Transverse colon (tissue), 4 donors: ENCODE data around the gene KRT12. TPM values are rescaled to one million over a fixed set of nuclear protein-coding genes. Genes with fewer than 3 reads are reported as not detected.

ENCODE experiments used
- DNase-seq: peaks from one replicate; pipeline ENCODE4 v3.0.0-alpha.2; 2019
- H3K27ac ChIP-seq, 4 donors: fragments of 200-600 bp; sonication (generic); 2 replicates each; pipeline ENCODE4 v1.5.1; 2016 to 2018; ENCODE audit warnings: inconsistent platforms in 4 of 4
- H3K27me3 ChIP-seq: fragments of 200-600 bp; sonication (generic); 2 replicates; pipeline ENCODE4 v1.5.1; 2017; ENCODE audit warnings: inconsistent platforms
- H3K36me3 ChIP-seq, 4 donors: fragments of 200-600 bp; sonication (generic); 2 replicates each; pipeline ENCODE4 v1.5.1; 2017 to 2019; ENCODE audit warnings: inconsistent platforms in 4 of 4
- H3K4me1 ChIP-seq, 4 donors: fragments of 200-600 bp; sonication (generic); 2 replicates each; pipeline ENCODE4 v1.5.1; 2017 to 2020; ENCODE audit warnings: inconsistent platforms in 4 of 4
- H3K4me3 ChIP-seq, 4 donors: fragments of 200-600 bp; sonication (generic); 1 replicate in 1 of 4; 2 replicates in 3 of 4; pipeline versions ENCODE4 v1.5.1 to v1.6.1; 2017 to 2019; ENCODE audit warnings: inconsistent platforms in 4 of 4
- H3K9me3 ChIP-seq, 2 donors: fragments of 200-600 bp; sonication (generic); 2 replicates each; pipeline ENCODE4 v1.5.1; 2017 to 2019; ENCODE audit warnings: inconsistent platforms in 2 of 2
- CTCF ChIP-seq, 5 experiments: fragments of 200-600 bp in 3 of 5; fragments of 450-650 bp in 2 of 5; sonication (generic) in 3 of 5; IDR thresholded peaks; 1 replicate in 2 of 5; 2 replicates in 3 of 5; pipeline ENCODE4 v1.5.1; 2016 to 2017; ENCODE audit warnings: antibody characterized with exemption in 5 of 5, inconsistent platforms in 3 of 5, mild to moderate bottlenecking in 2 of 5, moderate library complexity in 1 of 5
- EP300 ChIP-seq: sonication (generic); formaldehyde crosslinking; IDR thresholded peaks from one replicate; pipeline ENCODE4 v1.6.1; 2017; ENCODE audit warnings: antibody characterized with exemption, low read depth
- POLR2A ChIP-seq: fragments of 450-650 bp; IDR thresholded peaks from one replicate; pipeline ENCODE4 v1.6.1; 2016; ENCODE audit warnings: antibody characterized with exemption, mild to moderate bottlenecking, moderate library complexity
- POLR2AphosphoS5 ChIP-seq, 3 donors: sonication (generic); formaldehyde crosslinking; IDR thresholded peaks; one replicate each; pipeline ENCODE4 v1.6.1; 2016; ENCODE audit warnings: antibody characterized with exemption in 3 of 3
- WGBS, 2 donors: methylation state at CpG; one replicate each; pipeline ENCODE4 v1.1.5; 2018; ENCODE audit warnings: low coverage in 1 of 2; 5-methylcytosine and 5-hydroxymethylcytosine counted together
- in situ Hi-C, 4 donors: fragments of 200-750 bp; cut with MboI; loops; one replicate each; pipeline versions ENCODE4 v1.15.0 to v1.15.1; 2017; ENCODE audit warnings: low sequenced_read_pairs in 3 of 4, low pct_ligation_motif_present in 1 of 4, low pct_unique_long_range_greater_than_20kb in 1 of 4
- intact Hi-C: fragments of 100-400 bp; cut with DNase I; formaldehyde crosslinking; loops from one replicate; pipeline ENCODE4 v1.15.1; 2023; ENCODE audit warnings: low total_unique reads
- total RNA-seq, 4 donors: library from RNA; depleted of rRNA; stranded (reverse); fragments of >200 nt; gene quantifications; one replicate each; pipeline ENCODE4 v1.1.0, GENCODE V29; 2016

The KRT12 gene
- total RNA-seq, 4 donors from 2014 or later = 0.40 to 20.0 (median 3.8) TPM; not detected in 1

GRCh38 chr17:40909351-40909750 lies 42.3 kb upstream of the KRT12 start:
- 0% methylated on average over 2 to 5 of the region's 5 CpGs for WGBS, 2 donors
- DNase-seq = peak; percentile 86
- H3K27ac ChIP-seq = peak overlapping the region; percentile 21 to 49 (median 37)
- H3K4me3 ChIP-seq = no peak overlapping the region
- H3K9me3 ChIP-seq = no peaks in the 10 kb centered on the region
- H3K27me3 ChIP-seq = no peaks in the 10 kb centered on the region
- TF ChIP-seq EP300 (no peak), POLR2A (no peak), POLR2AphosphoS5 (IDR thresholded peaks at IDR 0.05) (peak in 1 of 3 donors; percentile 26), CTCF (IDR thresholded peaks at IDR 0.05) (peak; percentile 61 to 91 (median 75))
- intact Hi-C loops (loop anchor here (10.0 kb wide), 1 partner anchor 755 kb away; no protein-coding TSS in a partner anchor), in situ Hi-C loops (loop anchor here (10.0 to 25.0 kb wide), 5 partner anchors 628 to 755 kb away; partner anchors contain the start of gene KRT19 (in 1 of the 4))
- peaks cover 9 to 24% (median 9%) of the 10 kb centered on the region in 4 donors for H3K4me1 ChIP-seq
- no peaks in the 10 kb centered on the region for H3K36me3 ChIP-seq

GRCh38 chr17:40906613-40907012 lies 39.6 kb upstream of the KRT12 start:
- intact Hi-C loops (loop anchor here (10.0 kb wide), 1 partner anchor 758 kb away; no protein-coding TSS in a partner anchor), in situ Hi-C loops (loop anchor here (10.0 to 25.0 kb wide), 5 partner anchors 631 to 758 kb away; partner anchors contain the start of gene KRT19 (in 1 of the 4))
- 90 to 92% methylated on average over 4 of the region's 4 CpGs for WGBS, 2 donors

GRCh38 chr17:40905370-40905769 lies 38.3 kb upstream of the KRT12 start:
- no peaks in the 10 kb centered on the region for H3K36me3 ChIP-seq
- TF ChIP-seq CTCF (IDR thresholded peaks at IDR 0.05) = no peak
- no peak for TF ChIP-seq POLR2A
- TF ChIP-seq EP300 = no peak
- 89 to 100% methylated on average over 2 to 5 of the region's 5 CpGs for WGBS, 2 donors
- H3K9me3 ChIP-seq = no peaks in the 10 kb centered on the region
- DNase-seq = no peak
- H3K27me3 ChIP-seq = no peaks in the 10 kb centered on the region
- peaks cover 9 to 37% (median 32%) of the 10 kb centered on the region in 4 donors for H3K4me1 ChIP-seq
- peak overlapping the region in 3 of 4 donors; percentile 84 to 90 (median 86) for H3K27ac ChIP-seq
- intact Hi-C loops (loop anchor here (10.0 kb wide), 1 partner anchor 759 kb away; no protein-coding TSS in a partner anchor), in situ Hi-C loops (loop anchor here (10.0 to 25.0 kb wide), 5 partner anchors 632 to 759 kb away; partner anchors contain the start of gene KRT19 (in 1 of the 4))
- H3K4me3 ChIP-seq = no peak overlapping the region

More at GRCh38 chr17:40906613-40907012, 39.6 kb upstream of the KRT12 start:
- Histone ChIP-seq H3K4me3 (no peak overlapping the region), H3K4me1 (peaks cover 9 to 33% (median 22%) of the 10 kb centered on the region in 4 donors), H3K36me3 (no peaks in the 10 kb centered on the region), H3K27me3 (no peaks in the 10 kb centered on the region), H3K9me3 (no peaks in the 10 kb centered on the region), H3K27ac (no peak overlapping the region)
- TF ChIP-seq POLR2A = no peak
- TF ChIP-seq EP300 = no peak
- TF ChIP-seq CTCF (IDR thresholded peaks at IDR 0.05) = no peak
- no peak for TF ChIP-seq POLR2AphosphoS5 (IDR thresholded peaks at IDR 0.05)
- DNase-seq = no peak

GRCh38 chr17:40903129-40903847 lies 36.3 kb upstream of the KRT12 start:
- in situ Hi-C loops = loop anchor here (10.0 to 25.0 kb wide), 5 partner anchors 634 to 762 kb away; partner anchors contain the start of gene KRT19 (in 1 of the 4)

More at GRCh38 chr17:40903129-40903847, 36.3 kb upstream of the KRT12 start:
- H3K27ac ChIP-seq = peak overlapping the region; percentile 81 to 90 (median 85)
- peak; percentile 69 for DNase-seq
- no peaks in the 10 kb centered on the region for H3K27me3 ChIP-seq
- H3K4me1 ChIP-seq = peaks cover 3 to 29% (median 22%) of the 10 kb centered on the region in 4 donors
- TF ChIP-seq EP300 = peak; percentile 41
- TF ChIP-seq POLR2A = peak; percentile 38
- peak in 2 of 3 donors; percentile 55 to 66 for TF ChIP-seq POLR2AphosphoS5 (IDR thresholded peaks at IDR 0.05)
- peak in 1 of 5 experiments; percentile 19 for TF ChIP-seq CTCF (IDR thresholded peaks at IDR 0.05)
- peak overlapping the region in 1 of 4 donors; percentile 30 for H3K4me3 ChIP-seq
- H3K36me3 ChIP-seq = no peaks in the 10 kb centered on the region
- intact Hi-C loops = loop anchor here (10.0 kb wide), 1 partner anchor 762 kb away; no protein-coding TSS in a partner anchor
- no peaks in the 10 kb centered on the region for H3K9me3 ChIP-seq
- 22 to 52% methylated on average over 9 to 12 of the region's 12 CpGs for WGBS, 2 donors
